ENCODE results near the gene SLC35F3.
"Not testable (repeated sequence)": the region's sequence is repeated elsewhere in the genome, so short reads cannot be mapped to it uniquely, and the experiment has no call there.

The SLC35F3 gene

GRCh38 chr1:234154320-234155251 is 250.1 kb downstream of the SLC35F3 start:
- no peak for DNase-seq

- DNase-seq, result no peak
Observed at GRCh38 chr1:234162661-234163060, 258.2 kb downstream of the SLC35F3 start.

- no peak for DNase-seq
Observed at GRCh38 chr1:234163267-234163919, 258.9 kb downstream of the SLC35F3 start.

- DNase-seq, result no peak
Observed at GRCh38 chr1:234164098-234164709, 259.7 kb downstream of the SLC35F3 start.

GRCh38 chr1:234168061-234168724 is 263.7 kb downstream of the SLC35F3 start:
- no peak for DNase-seq

- no peak for DNase-seq
Observed at GRCh38 chr1:234169161-234169849, 264.8 kb downstream of the SLC35F3 start.

GRCh38 chr1:234170067-234170466 is 265.6 kb downstream of the SLC35F3 start:
- no peak for DNase-seq

- DNase-seq, result no peak
Observed at GRCh38 chr1:234170622-234171021, 266.1 kb downstream of the SLC35F3 start.

GRCh38 chr1:234173968-234174367 is 269.5 kb downstream of the SLC35F3 start:
- DNase-seq, result no peak

- DNase-seq, result no peak
Observed at GRCh38 chr1:234175363-234175762, 270.9 kb downstream of the SLC35F3 start.

- DNase-seq, result no peak
Observed at GRCh38 chr1:234176000-234176399, 271.5 kb downstream of the SLC35F3 start.

- DNase-seq, result not testable (repeated sequence)
Observed at GRCh38 chr1:234176847-234177246, 272.4 kb downstream of the SLC35F3 start.

GRCh38 chr1:234185438-234185837 is 281.0 kb downstream of the SLC35F3 start:
- no peak for DNase-seq

- no peak for DNase-seq
Observed at GRCh38 chr1:234186037-234186688, 281.7 kb downstream of the SLC35F3 start.

GRCh38 chr1:234188454-234188792 is 283.9 kb downstream of the SLC35F3 start:
- no peak for DNase-seq

GRCh38 chr1:234197839-234198238 is 293.4 kb downstream of the SLC35F3 start:
- no peak for DNase-seq

- DNase-seq, result no peak
Observed at GRCh38 chr1:234199476-234200127, 295.1 kb downstream of the SLC35F3 start.

GRCh38 chr1:234200566-234200965 is 296.1 kb downstream of the SLC35F3 start:
- no peak for DNase-seq

GRCh38 chr1:234201600-234201999 is 297.1 kb downstream of the SLC35F3 start:
- DNase-seq, result no peak

GRCh38 chr1:234205966-234206365 is 301.5 kb downstream of the SLC35F3 start:
- no peak for DNase-seq

GRCh38 chr1:234206651-234207284 is 302.3 kb downstream of the SLC35F3 start:
- no peak for DNase-seq
